GM12878 (cell line): ENCODE measurements around the gene N4BP2. TPM values are rescaled to one million over a fixed set of nuclear protein-coding genes. Genes with fewer than 3 reads are reported as not detected.

Experiments
- ATF2 ChIP-seq: IDR thresholded peaks from 2 replicates; pipeline ENCODE4 v1.6.1; 2012; ENCODE audit warnings: low read length, inconsistent platforms
- ATF7 ChIP-seq: fragments of 450-650 bp; IDR thresholded peaks from 2 replicates; pipeline ENCODE4 v1.6.1; 2016; ENCODE audit warnings: low read depth, mild to moderate bottlenecking
- CBX5 ChIP-seq: sonication (generic); IDR thresholded peaks from 2 replicates; pipeline ENCODE4 v1.6.1; 2016; ENCODE audit warnings: low read depth, moderate library complexity, mild to moderate bottlenecking, inconsistent platforms
- CTCF ChIP-seq, 3 experiments: IDR thresholded peaks in 2 of 3; conservative IDR thresholded peaks in 1 of 3; 2 replicates each; pipeline ENCODE4 v1.5.1; 2011; ENCODE audit warnings: low read depth in 3 of 3, low read length in 3 of 3, mild to moderate bottlenecking in 3 of 3, control low read depth in 2 of 3, moderate library complexity in 2 of 3, inconsistent platforms in 1 of 3, mixed read lengths in 1 of 3; ENCODE audit not compliant: control insufficient read depth in 2 of 3, insufficient read depth in 1 of 3; ENCODE audit errors: extremely low read depth in 1 of 3
- DPF2 ChIP-seq: fragments of 450-650 bp; IDR thresholded peaks from 2 replicates; pipeline ENCODE4 v1.6.1; 2017; ENCODE audit warnings: mild to moderate bottlenecking
- FOXM1 ChIP-seq: IDR thresholded peaks from 2 replicates; pipeline ENCODE4 v1.6.1; 2012; ENCODE audit warnings: low read depth, mild to moderate bottlenecking, inconsistent platforms, low read length, moderate library complexity
- GATAD2B ChIP-seq: fragments of 450-650 bp; conservative IDR thresholded peaks from 2 replicates; pipeline ENCODE4 v1.6.1; 2017; ENCODE audit warnings: low read depth, mild to moderate bottlenecking, moderate library complexity
- IKZF2 ChIP-seq, 2 experiments: fragments of 450-650 bp; IDR thresholded peaks; 2 replicates each; pipeline ENCODE4 v1.6.1; 2017; ENCODE audit warnings: mild to moderate bottlenecking in 2 of 2, moderate library complexity in 2 of 2
- IRF4 ChIP-seq: IDR thresholded peaks from 2 replicates; pipeline ENCODE4 v1.6.1; 2011; ENCODE audit warnings: low read depth, low read length
- MEF2A ChIP-seq: IDR thresholded peaks from 2 replicates; pipeline ENCODE4 v1.6.1; 2011; ENCODE audit warnings: low read depth, mild to moderate bottlenecking, low read length, moderate library complexity; ENCODE audit not compliant: insufficient read depth
- MLLT1 ChIP-seq: fragments of 450-650 bp; IDR thresholded peaks from 2 replicates; pipeline ENCODE4 v1.6.1; 2016; ENCODE audit warnings: mild to moderate bottlenecking
- MXI1 ChIP-seq: fragments of 150-350 bp; IDR thresholded peaks from 2 replicates; pipeline ENCODE4 v1.6.1; 2011; ENCODE audit warnings: low read depth, mild to moderate bottlenecking, inconsistent platforms, low read length, improper control_type of control experiment
- PAX8 ChIP-seq: fragments of 450-650 bp; IDR thresholded peaks from 2 replicates; pipeline ENCODE4 v1.6.1; 2017; ENCODE audit warnings: mild to moderate bottlenecking, moderate library complexity
- RBBP5 ChIP-seq: fragments of 200-600 bp; sonication (generic); conservative IDR thresholded peaks from 2 replicates; pipeline ENCODE4 v1.6.1; 2016
- RELB ChIP-seq: fragments of 450-650 bp; IDR thresholded peaks from 2 replicates; pipeline ENCODE4 v1.6.1; 2017; ENCODE audit warnings: low read depth, mild to moderate bottlenecking, moderate library complexity
- SMARCA5 ChIP-seq: fragments of 450-650 bp; IDR thresholded peaks from 2 replicates; pipeline ENCODE4 v1.6.1; 2017; ENCODE audit warnings: mild to moderate bottlenecking
- SMC3 ChIP-seq: IDR thresholded peaks from 2 replicates; pipeline ENCODE4 v1.6.1; 2011; ENCODE audit warnings: low read length, improper control_type of control experiment, borderline replicate concordance
- TARDBP ChIP-seq: IDR thresholded peaks from 2 replicates; pipeline ENCODE4 v1.6.1; 2016; ENCODE audit warnings: borderline replicate concordance
- YY1 ChIP-seq: IDR thresholded peaks from 2 replicates; pipeline ENCODE4 v1.6.1; 2011; ENCODE audit warnings: low read depth, mild to moderate bottlenecking, low read length
- ZNF24 ChIP-seq: fragments of 450-650 bp; IDR thresholded peaks from 2 replicates; pipeline ENCODE4 v1.6.1; 2017; ENCODE audit warnings: antibody characterized with exemption, mild to moderate bottlenecking
- ZNF687 ChIP-seq: fragments of 450-650 bp; IDR thresholded peaks from 2 replicates; pipeline ENCODE4 v1.6.1; 2017; ENCODE audit warnings: mild to moderate bottlenecking, moderate library complexity
- polyA plus RNA-seq, 11 experiments: library from polyadenylated mRNA; depleted of rRNA in 4 of 11; unstranded in 6 of 11; stranded (reverse) in 5 of 11; fragments of >200 nt; fragmentation: Nextera tagmentation in 4 of 11; fragmentation: Illumina TruSeq in 1 of 11; extraction: Ambion mirVana in 4 of 11; extraction: Trizol in 1 of 11; gene quantifications; 1 replicate in 1 of 11; 2 replicates in 10 of 11; pipeline versions ENCODE4 v1.2.1 to v1.2.3, GENCODE V29; 2011 to 2016; ENCODE audit warnings: inconsistent platforms in 2 of 11, missing spikeins in 2 of 11, low read depth in 1 of 11
- total RNA-seq, 4 experiments: library from RNA; depleted of rRNA in 3 of 4; stranded (reverse); fragments of >200 nt in 3 of 4; fragmentation: Illumina TruSeq in 1 of 4; extraction: Trizol in 1 of 4; gene quantifications; 2 replicates each; pipeline versions ENCODE4 v1.2.1 to v1.2.3, GENCODE V29; 2013 to 2021

The N4BP2 gene
- total and polyA plus RNA-seq, 10 of the 15 experiments (the other 5 are each of a cell fraction or from before 2014, with no cell fraction given) = 2.3 to 18.7 (median 10.0) TPM

GRCh38 chr4:40149960-40150385 lies 93.3 kb downstream of the N4BP2 start (continued):
- peak; percentile 72 to 85 (median 73) for TF ChIP-seq CTCF (IDR thresholded peaks at IDR 0.05 in 2 of 3, conservative IDR thresholded peaks at IDR 0.05 in 1 of 3; ENCODE audit: control insufficient read depth in 2 of 3, extremely low read depth in 1 of 3, insufficient read depth in 1 of 3, low read depth in 3 of 3, low read length in 3 of 3)
- no peak for TF ChIP-seq RBBP5
- no peak for TF ChIP-seq SMARCA5
- TF ChIP-seq MLLT1 = peak; percentile 58
- TF ChIP-seq FOXM1 = peak; percentile 75
- no peak for TF ChIP-seq TARDBP
- 0 out of 2 replicates have a peak, but pooled peaks have one; percentile 49 for TF ChIP-seq PAX8
- TF ChIP-seq ATF7 = no peak
- no peak for TF ChIP-seq MXI1
- 0 out of 2 replicates have a peak, but pooled peaks have one; percentile 39 for TF ChIP-seq RELB
- no peak for TF ChIP-seq DPF2
- TF ChIP-seq SMC3 = peak; percentile 97
- peak; percentile 65; the same call in 1 of the 2 replicates for TF ChIP-seq CBX5
- peak; percentile 30; the same call in 1 of the 2 replicates for TF ChIP-seq GATAD2B
- TF ChIP-seq IRF4 = 0 out of 2 replicates have a peak, but pooled peaks have one; percentile 7
- TF ChIP-seq ZNF687 = peak; percentile 20; the same call in 1 of the 2 replicates
- TF ChIP-seq IKZF2 (IDR thresholded peaks at IDR 0.05) = peak; percentile 45 to 65; a peak in 2 of 4 replicates
- TF ChIP-seq ZNF24 = peak; percentile 83
- TF ChIP-seq MEF2A = 0 out of 2 replicates have a peak, but pooled peaks have one; percentile 17
- TF ChIP-seq YY1 = 0 out of 2 replicates have a peak, but pooled peaks have one; percentile 37
- TF ChIP-seq ATF2 = 0 out of 2 replicates have a peak, but pooled peaks have one; percentile 27
- TF ChIP-seq, all 136 proteins: peak for 23
